ENCODE data around the gene NYNRIN. TPM values are rescaled to one million over a fixed set of nuclear protein-coding genes. Genes with fewer than 3 reads are reported as not detected.

NYNRIN gene
- total and polyA plus RNA-seq, 2 of the 8 experiments (the other 6 are each of a cell fraction or from before 2014, with no cell fraction given), result 15.2 to 18.3 TPM

- TF ChIP-seq BCL11A (IDR thresholded peaks at IDR 0.05; ENCODE audit: low read depth in 2 of 2, low read length in 2 of 2) (no peak), SUZ12 (IDR thresholded peaks at IDR 0.05; ENCODE audit: low read length) (no peak), RXRA (IDR thresholded peaks at IDR 0.05; ENCODE audit: insufficient read depth, low read depth, low read length) (no peak), JUND (IDR thresholded peaks at IDR 0.05; ENCODE audit: low read length) (no peak), TCF12 (IDR thresholded peaks at IDR 0.05; ENCODE audit: low read depth, low read length) (no peak), TBP (IDR thresholded peaks at IDR 0.05; ENCODE audit: low read depth, low read length) (no peak), FOSL1 (IDR thresholded peaks at IDR 0.05; ENCODE audit: insufficient read depth, low read depth, low read length) (no peak), SIX5 (IDR thresholded peaks at IDR 0.05; ENCODE audit: low read depth, low read length) (no peak)
- TF ChIP-seq, protein P1, sequence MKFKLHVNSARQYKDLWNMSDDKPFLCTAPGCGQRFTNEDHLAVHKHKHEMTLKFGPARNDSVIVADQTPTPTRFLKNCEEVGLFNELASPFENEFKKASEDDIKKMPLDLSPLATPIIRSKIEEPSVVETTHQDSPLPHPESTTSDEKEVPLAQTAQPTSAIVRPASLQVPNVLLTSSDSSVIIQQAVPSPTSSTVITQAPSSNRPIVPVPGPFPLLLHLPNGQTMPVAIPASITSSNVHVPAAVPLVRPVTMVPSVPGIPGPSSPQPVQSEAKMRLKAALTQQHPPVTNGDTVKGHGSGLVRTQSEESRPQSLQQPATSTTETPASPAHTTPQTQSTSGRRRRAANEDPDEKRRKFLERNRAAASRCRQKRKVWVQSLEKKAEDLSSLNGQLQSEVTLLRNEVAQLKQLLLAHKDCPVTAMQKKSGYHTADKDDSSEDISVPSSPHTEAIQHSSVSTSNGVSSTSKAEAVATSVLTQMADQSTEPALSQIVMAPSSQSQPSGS (IDR thresholded peaks at IDR 0.05; ENCODE audit: low read length), result no peak
Observed at GRCh38 chr14:24434036-24434435, 35.2 kb downstream of the NYNRIN start (continued).

All from H1 (cell line).